H9 (cell line): ENCODE data around the gene RAB11FIP4. TPM values are rescaled to one million over a fixed set of nuclear protein-coding genes. Genes with fewer than 3 reads are reported as not detected.

Experiments
- DNase-seq: peaks from one replicate; pipeline ENCODE4 v3.0.0-alpha.2; 2017
- H2AFZ ChIP-seq: one replicate; pipeline ENCODE4 v1.6.1; 2013; ENCODE audit warnings: mild to moderate bottlenecking, low read length, control low read depth, moderate library complexity
- H2AK5ac ChIP-seq: 2 replicates; pipeline ENCODE4 v1.6.1; 2013; ENCODE audit warnings: low read length, control low read depth, mixed read lengths; ENCODE audit not compliant: insufficient read length
- H2BK120ac ChIP-seq: one replicate; pipeline ENCODE4 v1.6.1; 2013; ENCODE audit warnings: low read depth, mild to moderate bottlenecking, low read length, control low read depth, inconsistent platforms; ENCODE audit not compliant: poor library complexity, severe bottlenecking
- H2BK12ac ChIP-seq: 2 replicates; pipeline ENCODE4 v1.6.1; 2013; ENCODE audit warnings: low read length, control low read depth, mixed read lengths, low read depth; ENCODE audit not compliant: insufficient read length
- H2BK15ac ChIP-seq: 2 replicates; pipeline ENCODE4 v1.6.1; 2013; ENCODE audit warnings: low read depth, low read length, control low read depth
- H2BK20ac ChIP-seq: one replicate; pipeline ENCODE4 v1.6.1; 2013; ENCODE audit warnings: low read depth, mild to moderate bottlenecking, low read length, control low read depth, inconsistent platforms; ENCODE audit not compliant: poor library complexity, severe bottlenecking
- H2BK5ac ChIP-seq: 2 replicates; pipeline ENCODE4 v1.6.1; 2013; ENCODE audit warnings: low read length, control low read depth, mixed read lengths; ENCODE audit not compliant: insufficient read length
- H3K14ac ChIP-seq: 2 replicates; pipeline ENCODE4 v1.6.1; 2013; ENCODE audit warnings: low read length, control low read depth; ENCODE audit not compliant: insufficient read depth
- H3K18ac ChIP-seq: 2 replicates; pipeline ENCODE4 v1.6.1; 2013; ENCODE audit warnings: low read depth, mild to moderate bottlenecking, mixed read lengths, low read length, control low read depth; ENCODE audit not compliant: insufficient read length
- H3K23ac ChIP-seq: 2 replicates; pipeline ENCODE4 v1.6.1; 2013; ENCODE audit warnings: low read length, control low read depth, mixed read lengths, low read depth; ENCODE audit not compliant: insufficient read length
- H3K23me2 ChIP-seq: 2 replicates; pipeline ENCODE4 v1.6.1; 2013; ENCODE audit warnings: low read depth, mild to moderate bottlenecking, mixed read lengths, low read length, control low read depth; ENCODE audit not compliant: insufficient read length, poor library complexity, severe bottlenecking
- H3K27ac ChIP-seq: 2 replicates; pipeline ENCODE4 v1.5.1; 2013; ENCODE audit warnings: low read length, control low read depth, mixed read lengths, low read depth; ENCODE audit not compliant: insufficient read length
- H3K27me3 ChIP-seq: 2 replicates; pipeline ENCODE4 v1.6.1; 2013; ENCODE audit warnings: low read length, control low read depth, inconsistent platforms; ENCODE audit not compliant: insufficient read depth
- H3K4ac ChIP-seq: 2 replicates; pipeline ENCODE4 v1.6.1; 2013; ENCODE audit warnings: low read depth, mild to moderate bottlenecking, control low read depth, inconsistent platforms, low read length, moderate library complexity
- H3K4me1 ChIP-seq: 2 replicates; pipeline ENCODE4 v1.6.1; 2013; ENCODE audit warnings: low read length, control low read depth, inconsistent platforms; ENCODE audit not compliant: insufficient read depth
- H3K4me2 ChIP-seq: 2 replicates; pipeline ENCODE4 v1.6.1; 2013; ENCODE audit warnings: low read length, control low read depth, mixed read lengths; ENCODE audit not compliant: insufficient read length, insufficient read depth
- H3K56ac ChIP-seq: 2 replicates; pipeline ENCODE4 v1.6.1; 2013; ENCODE audit warnings: low read depth, mild to moderate bottlenecking, mixed read lengths, low read length, control low read depth; ENCODE audit not compliant: insufficient read length
- H3K79me1 ChIP-seq: 2 replicates; pipeline ENCODE4 v1.6.1; 2013; ENCODE audit warnings: low read depth, mild to moderate bottlenecking, moderate library complexity, low read length, control low read depth, inconsistent platforms; ENCODE audit not compliant: insufficient read depth, poor library complexity, severe bottlenecking
- H3K79me2 ChIP-seq: 2 replicates; pipeline ENCODE4 v1.6.1; 2013; ENCODE audit warnings: low read length, control low read depth, inconsistent platforms; ENCODE audit not compliant: insufficient read depth
- H3K9ac ChIP-seq: 2 replicates; pipeline ENCODE4 v1.6.1; 2013; ENCODE audit warnings: low read length, control low read depth, mixed read lengths; ENCODE audit not compliant: insufficient read length; ENCODE audit errors: extremely low read depth
- H3K9me3 ChIP-seq: one replicate; pipeline ENCODE4 v1.6.1; 2013; ENCODE audit warnings: low read depth, low read length, inconsistent platforms; ENCODE audit not compliant: control insufficient read depth
- H3T11ph ChIP-seq: one replicate; pipeline ENCODE4 v1.6.1; 2013; ENCODE audit warnings: mild to moderate bottlenecking, low read length, control low read depth, inconsistent platforms
- H4K20me1 ChIP-seq: one replicate; pipeline ENCODE4 v1.6.1; 2013; ENCODE audit not compliant: control insufficient read depth, insufficient read length, insufficient read depth
- H4K5ac ChIP-seq: 2 replicates; pipeline ENCODE4 v1.6.1; 2013; ENCODE audit warnings: low read depth, mild to moderate bottlenecking, mixed read lengths, low read length, control low read depth; ENCODE audit not compliant: insufficient read length
- H4K8ac ChIP-seq: replicated peaks from 2 replicates; pipeline ENCODE4 v1.6.1; 2013; ENCODE audit warnings: low read length, control low read depth, mixed read lengths, low read depth; ENCODE audit not compliant: insufficient read length
- H4K91ac ChIP-seq: 2 replicates; pipeline ENCODE4 v1.6.1; 2013; ENCODE audit warnings: low read depth, mild to moderate bottlenecking, moderate library complexity, mixed read lengths, low read length, control low read depth; ENCODE audit not compliant: insufficient read length
- H3K27ac Mint-ChIP-seq, 3 experiments: 2 replicates in 2 of 3; 3 replicates in 1 of 3; pipeline ENCODE4 v1.8.0; 2020 to 2021; ENCODE audit warnings: mixed read lengths in 3 of 3, mild to moderate bottlenecking in 1 of 3, moderate library complexity in 1 of 3
- H3K27me3 Mint-ChIP-seq: 2 replicates; pipeline ENCODE4 v1.8.0; 2021; ENCODE audit warnings: low read depth, mild to moderate bottlenecking, moderate library complexity, mixed read lengths
- H3K36me3 Mint-ChIP-seq, 3 experiments: 2 replicates in 2 of 3; 3 replicates in 1 of 3; pipeline ENCODE4 v1.8.0; 2020 to 2021; ENCODE audit warnings: low read depth in 3 of 3, mixed read lengths in 3 of 3; ENCODE audit not compliant: insufficient read depth in 1 of 3
- H3K4me1 Mint-ChIP-seq, 2 experiments: 2 replicates each; pipeline ENCODE4 v1.8.0; 2020; ENCODE audit warnings: mixed read lengths in 2 of 2
- H3K4me3 Mint-ChIP-seq, 2 experiments: 2 replicates in 1 of 2; 3 replicates in 1 of 2; pipeline ENCODE4 v1.8.0; 2020 to 2021; ENCODE audit warnings: mild to moderate bottlenecking in 2 of 2, mixed read lengths in 2 of 2, moderate library complexity in 1 of 2
- H3K9me3 Mint-ChIP-seq, 2 experiments: 2 replicates in 1 of 2; 3 replicates in 1 of 2; pipeline ENCODE4 v1.8.0; 2020; ENCODE audit warnings: mild to moderate bottlenecking in 2 of 2, mixed read lengths in 2 of 2, moderate library complexity in 1 of 2
- WGBS: extraction: QIAGEN DNeasy Blood & Tissue Kit; methylation state at CpG from one replicate; pipeline ENCODE4 v1.1.7; 2013; ENCODE audit warnings: missing lambda C conversion rate, low lambda C conversion rate, mixed read lengths; ENCODE audit not compliant: insufficient read length; ENCODE audit errors: extremely low coverage; 5-methylcytosine and 5-hydroxymethylcytosine counted together
- total RNA-seq: library from RNA; stranded (reverse); gene quantifications from 2 replicates; pipeline ENCODE4 v1.2.1, GENCODE V29; 2021
- TF ChIP-seq, protein P1 (sequence below): fragments of 200-600 bp; sonication (generic); conservative IDR thresholded peaks from 3 replicates; pipeline ENCODE4 v1.8.0; 2021; ENCODE audit warnings: antibody characterized with exemption, mild to moderate bottlenecking

Gene RAB11FIP4
- total RNA-seq, 1 experiment from 2014 or later: 25.7 TPM

DNA sequence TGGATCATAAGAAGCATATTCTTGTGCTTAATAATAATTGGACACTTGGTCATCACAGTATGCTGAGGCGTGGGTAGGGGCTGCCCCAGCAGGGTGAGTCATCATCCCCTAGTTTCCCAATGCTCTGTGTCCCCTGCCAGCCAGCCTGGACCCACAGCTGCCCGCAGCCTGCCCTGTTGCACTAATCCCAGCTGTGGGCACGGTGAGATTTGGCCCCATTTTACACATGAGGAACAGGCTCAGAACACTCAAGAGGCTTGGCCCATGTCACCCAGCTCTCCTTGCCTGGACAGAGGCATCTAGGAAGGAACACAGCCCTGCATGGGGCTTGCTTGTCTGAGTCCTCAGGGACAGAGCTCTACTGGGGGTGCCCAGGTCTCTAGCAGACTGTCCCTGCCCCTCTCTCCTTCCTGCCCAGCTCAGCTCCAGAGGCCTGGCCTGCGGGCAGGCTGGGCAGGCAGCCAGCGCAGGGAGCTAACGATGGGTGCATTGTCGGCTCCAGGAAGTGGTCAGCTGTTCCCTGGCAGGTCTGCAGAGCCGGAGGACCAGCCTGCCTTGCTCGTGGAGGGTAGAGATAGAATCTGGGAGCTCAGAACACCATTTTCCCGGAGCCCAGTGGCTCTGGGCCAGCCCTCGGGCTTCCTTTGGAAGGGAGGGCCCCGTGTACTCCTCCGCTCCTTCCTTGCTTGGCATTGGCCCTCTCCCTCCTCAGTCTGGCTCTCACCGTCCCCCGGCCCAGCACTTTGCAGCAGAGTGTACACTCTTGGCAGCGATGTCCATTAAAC is 189.4 kb downstream of the RAB11FIP4 start:
- peak overlapping the region in 1 of 3 experiments; percentile 79; a peak in 2 of 7 replicates for H3K27ac Mint-ChIP-seq
- H3K36me3 Mint-ChIP-seq: no peaks in the 10 kb centered on the region
- H3K27ac ChIP-seq: no peak overlapping the region

More for the DNA sequence above, 189.4 kb downstream of the RAB11FIP4 start:
- H2BK5ac ChIP-seq: no peak overlapping the region
- H3K23me2 ChIP-seq: no peaks in the 10 kb centered on the region
- no peaks in the 10 kb centered on the region for H3K27me3 ChIP-seq
- H3K9me3 Mint-ChIP-seq: no peaks in the 10 kb centered on the region
- no peak overlapping the region for H3T11ph ChIP-seq
- no peaks in the 10 kb centered on the region for H3K4me1 ChIP-seq
- no peak overlapping the region for H3K56ac ChIP-seq
- no peak overlapping the region for H4K5ac ChIP-seq
- no peak overlapping the region for H2BK20ac ChIP-seq
- no peak overlapping the region for H2AK5ac ChIP-seq
- H3K4ac ChIP-seq: no peak overlapping the region
- no peak overlapping the region for H2AFZ ChIP-seq
- DNase-seq: peak; percentile 28
- no peak overlapping the region for H4K91ac ChIP-seq
- H3K23ac ChIP-seq: no peak overlapping the region
- H3K27me3 Mint-ChIP-seq: no peaks in the 10 kb centered on the region; the same call in none of the 2 replicates
- no peak overlapping the region for H3K14ac ChIP-seq
- H3K9ac ChIP-seq: no peak overlapping the region
- no peaks in the 10 kb centered on the region for H3K79me1 ChIP-seq
- TF ChIP-seq, protein P1, sequence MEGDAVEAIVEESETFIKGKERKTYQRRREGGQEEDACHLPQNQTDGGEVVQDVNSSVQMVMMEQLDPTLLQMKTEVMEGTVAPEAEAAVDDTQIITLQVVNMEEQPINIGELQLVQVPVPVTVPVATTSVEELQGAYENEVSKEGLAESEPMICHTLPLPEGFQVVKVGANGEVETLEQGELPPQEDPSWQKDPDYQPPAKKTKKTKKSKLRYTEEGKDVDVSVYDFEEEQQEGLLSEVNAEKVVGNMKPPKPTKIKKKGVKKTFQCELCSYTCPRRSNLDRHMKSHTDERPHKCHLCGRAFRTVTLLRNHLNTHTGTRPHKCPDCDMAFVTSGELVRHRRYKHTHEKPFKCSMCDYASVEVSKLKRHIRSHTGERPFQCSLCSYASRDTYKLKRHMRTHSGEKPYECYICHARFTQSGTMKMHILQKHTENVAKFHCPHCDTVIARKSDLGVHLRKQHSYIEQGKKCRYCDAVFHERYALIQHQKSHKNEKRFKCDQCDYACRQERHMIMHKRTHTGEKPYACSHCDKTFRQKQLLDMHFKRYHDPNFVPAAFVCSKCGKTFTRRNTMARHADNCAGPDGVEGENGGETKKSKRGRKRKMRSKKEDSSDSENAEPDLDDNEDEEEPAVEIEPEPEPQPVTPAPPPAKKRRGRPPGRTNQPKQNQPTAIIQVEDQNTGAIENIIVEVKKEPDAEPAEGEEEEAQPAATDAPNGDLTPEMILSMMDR: no peak
- H4K20me1 ChIP-seq: no peaks in the 10 kb centered on the region
- no peaks in the 10 kb centered on the region for H3K79me2 ChIP-seq
- no peaks in the 10 kb centered on the region for H3K4me1 Mint-ChIP-seq
- H2BK12ac ChIP-seq: no peak overlapping the region
- H3K4me3 Mint-ChIP-seq: no peak overlapping the region
- H2BK120ac ChIP-seq: no peak overlapping the region
- no peak overlapping the region for H3K18ac ChIP-seq
- H2BK15ac ChIP-seq: no peak overlapping the region
- no peaks in the 10 kb centered on the region for H3K9me3 ChIP-seq
- WGBS: no CpG with 5 or more reads among the region's 16 CpGs
- H4K8ac ChIP-seq: no peak overlapping the region
- H3K4me2 ChIP-seq: no peak overlapping the region
